MCF 10A (cell line): ENCODE results near the gene MAB21L1. TPM values are rescaled to one million over a fixed set of nuclear protein-coding genes. Genes with fewer than 3 reads are reported as not detected.

ENCODE experiments used
- BruUV-seq: library from RNA; stranded (reverse); fragments of 400-500 nt; replicated peaks from 2 replicates; lab custom pipeline; 2021; lab: Mats Ljungman, UMichigan
- CTCF ChIA-PET: fragments of 300-600 bp; sonication (Branson Sonifier 250); formaldehyde crosslinking; extraction: SDS; loops from one replicate; lab custom pipeline; 2021; ENCODE audit warnings: antibody characterized with exemption, inconsistent platforms; lab: Yijun Ruan, JAX
- POLR2A ChIA-PET: fragments of 300-600, 350-650 bp; sonication (Branson Sonifier 250); formaldehyde crosslinking; extraction: SDS; loops from one replicate; lab custom pipeline; 2020; ENCODE audit warnings: antibody characterized with exemption, inconsistent platforms; lab: Yijun Ruan, JAX
- DNase-seq: peaks from one replicate; pipeline ENCODE4 v3.0.0-alpha.2; 2018; ENCODE audit not compliant: unreplicated experiment
- H3K27ac Mint-ChIP-seq: one replicate; pipeline ENCODE4 v1.8.0; 2022; ENCODE audit warnings: mild to moderate bottlenecking, low read depth, mixed read lengths; ENCODE audit not compliant: unreplicated experiment
- H3K27me3 Mint-ChIP-seq: one replicate; pipeline ENCODE4 v1.8.0; 2022; ENCODE audit warnings: mixed read lengths; ENCODE audit not compliant: insufficient read depth, unreplicated experiment
- H3K36me3 Mint-ChIP-seq: one replicate; pipeline ENCODE4 v1.8.0; 2022; ENCODE audit warnings: mild to moderate bottlenecking, moderate library complexity, mixed read lengths; ENCODE audit not compliant: insufficient read depth, unreplicated experiment
- H3K4me1 Mint-ChIP-seq: one replicate; pipeline ENCODE4 v1.8.0; 2022; ENCODE audit warnings: mixed read lengths; ENCODE audit not compliant: insufficient read depth, unreplicated experiment
- H3K4me3 Mint-ChIP-seq: one replicate; pipeline ENCODE4 v1.8.0; 2022; ENCODE audit warnings: mild to moderate bottlenecking, moderate library complexity, mixed read lengths; ENCODE audit not compliant: unreplicated experiment
- H3K9me3 Mint-ChIP-seq: one replicate; pipeline ENCODE4 v1.8.0; 2022; ENCODE audit warnings: mixed read lengths; ENCODE audit not compliant: unreplicated experiment
- CTCF ChIP-seq: fragments of 200-600 bp; IDR thresholded peaks from one replicate; pipeline ENCODE4 v1.8.0; 2022; ENCODE audit warnings: antibody characterized with exemption, mild to moderate bottlenecking; ENCODE audit not compliant: unreplicated experiment
- intact Hi-C: fragments of 100-400 bp; cut with micrococcal nuclease; formaldehyde crosslinking; loops from 2 replicates; pipeline ENCODE4 v1.14.1; 2022
- total RNA-seq: library from RNA; stranded (reverse); gene quantifications from 2 replicates; pipeline ENCODE4 v1.2.3, GENCODE V29; 2022

Gene MAB21L1
- total RNA-seq, 1 experiment from 2014 or later, result not detected

- H3K9me3 Mint-ChIP-seq, result no peaks in the 10 kb centered on the region
- POLR2A ChIA-PET, result interaction anchor here (0.6 kb wide), 1 partner anchor 44 kb away, joined by 3 read pairs; no protein-coding TSS in a partner anchor
- no peak for DNase-seq
- H3K27ac Mint-ChIP-seq, result no peak overlapping the region
- no peaks in the 10 kb centered on the region for H3K27me3 Mint-ChIP-seq
- no peak overlapping the region for H3K4me3 Mint-ChIP-seq
- H3K36me3 Mint-ChIP-seq, result no peaks in the 10 kb centered on the region
- CTCF ChIA-PET, result no interaction called here
- TF ChIP-seq CTCF, result no peak
- BruUV-seq, result no TSS peak
- intact Hi-C loops, result no loop called here
- no peaks in the 10 kb centered on the region for H3K4me1 Mint-ChIP-seq
These were observed 21.7 kb upstream of the MAB21L1 start for GRCh38 chr13:35498231-35498630.

GRCh38 chr13:35496761-35497386 lies 20.4 kb upstream of the MAB21L1 start:
- no TSS peak for BruUV-seq

GRCh38 chr13:35496006-35496405 lies 19.5 kb upstream of the MAB21L1 start:
- ChIA-PET POLR2A (no interaction called here), CTCF (interaction anchor here (0.9 kb wide), 1 partner anchor 48 kb away, joined by 4 read pairs; no protein-coding TSS in a partner anchor)
- no peaks in the 10 kb centered on the region for H3K4me1 Mint-ChIP-seq
- BruUV-seq, result no TSS peak
- intact Hi-C loops, result no loop called here
- H3K27me3 Mint-ChIP-seq, result no peaks in the 10 kb centered on the region
- no peak for TF ChIP-seq CTCF
- H3K9me3 Mint-ChIP-seq, result no peaks in the 10 kb centered on the region
- no peaks in the 10 kb centered on the region for H3K36me3 Mint-ChIP-seq
- no peak for DNase-seq
- no peak overlapping the region for H3K4me3 Mint-ChIP-seq
- no peak overlapping the region for H3K27ac Mint-ChIP-seq

More at GRCh38 chr13:35496761-35497386, 20.4 kb upstream of the MAB21L1 start:
- no peak for TF ChIP-seq CTCF
- Mint-ChIP-seq H3K4me1 (no peaks in the 10 kb centered on the region), H3K4me3 (no peak overlapping the region), H3K27me3 (no peaks in the 10 kb centered on the region), H3K9me3 (no peaks in the 10 kb centered on the region), H3K36me3 (no peaks in the 10 kb centered on the region), H3K27ac (no peak overlapping the region)
- ChIA-PET CTCF (interaction anchor here (0.5 to 0.9 kb wide), 2 partner anchors 10 to 47 kb away, joined by 3 to 4 read pairs; no protein-coding TSS in a partner anchor), POLR2A (no interaction called here)
- intact Hi-C loops, result no loop called here
- DNase-seq, result no peak

- ChIA-PET CTCF (no interaction called here), POLR2A (no interaction called here)
- Mint-ChIP-seq H3K36me3 (no peaks in the 10 kb centered on the region), H3K4me3 (no peak overlapping the region), H3K27me3 (no peaks in the 10 kb centered on the region), H3K27ac (no peak overlapping the region), H3K4me1 (no peaks in the 10 kb centered on the region), H3K9me3 (no peaks in the 10 kb centered on the region)
- intact Hi-C loops, result no loop called here
- BruUV-seq, result no TSS peak
- DNase-seq, result no peak
- no peak for TF ChIP-seq CTCF
These were observed 12.6 kb upstream of the MAB21L1 start for GRCh38 chr13:35489050-35489449.
